Breast epithelium (tissue), 3 donors: Measurements from ENCODE around the gene SPATA19.

Experiments
- POLR2A ChIP-seq: fragments of 450-650 bp; IDR thresholded peaks from one replicate; pipeline ENCODE4 v1.6.1; 2016; ENCODE audit warnings: antibody characterized with exemption, mild to moderate bottlenecking, moderate library complexity
- POLR2AphosphoS5 ChIP-seq, 3 donors: sonication (generic); formaldehyde crosslinking; IDR thresholded peaks; one replicate each; pipeline ENCODE4 v1.6.1; 2017; ENCODE audit warnings: antibody characterized with exemption in 3 of 3
- TF ChIP-seq, protein P1 (sequence below), 3 donors: fragments of 450-650 bp; IDR thresholded peaks; one replicate each; pipeline ENCODE4 v1.5.1; 2016 to 2017; ENCODE audit warnings: antibody characterized with exemption in 3 of 3, mild to moderate bottlenecking in 3 of 3, moderate library complexity in 3 of 3

DNA sequence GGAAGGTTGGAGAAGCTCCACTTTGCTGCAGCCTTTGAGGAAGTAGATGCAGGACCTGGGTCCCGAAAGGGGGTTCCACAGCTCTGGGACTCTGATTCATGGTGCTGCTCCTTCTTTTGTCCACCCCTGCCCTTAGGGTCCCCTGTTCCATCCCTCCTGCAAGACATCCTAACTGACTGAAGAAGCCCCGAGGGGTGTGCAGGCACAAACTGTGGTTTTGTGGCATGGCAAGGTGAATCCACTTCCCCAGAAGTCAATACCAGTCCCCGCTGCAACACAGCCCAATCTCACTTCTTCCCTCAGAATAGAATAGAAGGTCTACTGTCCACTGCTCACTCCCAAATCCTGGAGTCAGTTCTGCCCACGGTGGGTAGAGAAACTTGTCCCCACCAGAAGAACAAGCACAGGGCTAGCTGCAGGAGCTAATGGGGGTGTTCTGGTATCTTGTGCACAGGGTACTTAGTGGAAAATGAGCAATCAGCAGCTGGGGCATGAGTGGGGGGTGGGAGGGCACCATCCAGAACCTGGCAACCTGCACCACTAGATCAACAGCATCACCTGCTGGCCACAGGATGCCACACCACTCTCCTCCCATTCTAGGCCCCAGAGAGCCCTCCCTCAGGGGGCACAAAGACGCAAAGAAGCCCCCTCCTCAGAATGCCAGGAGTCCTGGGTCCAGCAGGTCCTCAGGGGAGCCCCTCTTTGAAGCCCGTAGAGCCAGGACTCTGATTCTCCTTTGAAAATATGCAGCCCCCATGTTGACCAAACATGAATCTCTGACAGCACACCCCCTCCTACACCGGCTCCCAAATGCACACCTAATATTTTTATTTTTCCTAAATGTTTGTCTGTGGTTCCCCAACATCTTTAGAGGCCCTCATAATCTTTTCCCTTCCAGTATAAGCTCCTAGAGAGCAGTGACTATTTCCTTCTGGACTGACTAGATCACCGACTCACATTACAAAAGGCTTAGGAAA is 14.1 kb downstream of the SPATA19 start:
- TF ChIP-seq POLR2AphosphoS5 (IDR thresholded peaks at IDR 0.05) (no peak), POLR2A (no peak)
- TF ChIP-seq, protein P1, sequence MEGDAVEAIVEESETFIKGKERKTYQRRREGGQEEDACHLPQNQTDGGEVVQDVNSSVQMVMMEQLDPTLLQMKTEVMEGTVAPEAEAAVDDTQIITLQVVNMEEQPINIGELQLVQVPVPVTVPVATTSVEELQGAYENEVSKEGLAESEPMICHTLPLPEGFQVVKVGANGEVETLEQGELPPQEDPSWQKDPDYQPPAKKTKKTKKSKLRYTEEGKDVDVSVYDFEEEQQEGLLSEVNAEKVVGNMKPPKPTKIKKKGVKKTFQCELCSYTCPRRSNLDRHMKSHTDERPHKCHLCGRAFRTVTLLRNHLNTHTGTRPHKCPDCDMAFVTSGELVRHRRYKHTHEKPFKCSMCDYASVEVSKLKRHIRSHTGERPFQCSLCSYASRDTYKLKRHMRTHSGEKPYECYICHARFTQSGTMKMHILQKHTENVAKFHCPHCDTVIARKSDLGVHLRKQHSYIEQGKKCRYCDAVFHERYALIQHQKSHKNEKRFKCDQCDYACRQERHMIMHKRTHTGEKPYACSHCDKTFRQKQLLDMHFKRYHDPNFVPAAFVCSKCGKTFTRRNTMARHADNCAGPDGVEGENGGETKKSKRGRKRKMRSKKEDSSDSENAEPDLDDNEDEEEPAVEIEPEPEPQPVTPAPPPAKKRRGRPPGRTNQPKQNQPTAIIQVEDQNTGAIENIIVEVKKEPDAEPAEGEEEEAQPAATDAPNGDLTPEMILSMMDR (IDR thresholded peaks at IDR 0.05): no peak
